ENCODE data around the gene MAML1. TPM values are rescaled to one million over a fixed set of nuclear protein-coding genes. Genes with fewer than 3 reads are reported as not detected.

MAML1 gene
- total RNA-seq, 1 donor from 2014 or later = 27.8 TPM

DNA sequence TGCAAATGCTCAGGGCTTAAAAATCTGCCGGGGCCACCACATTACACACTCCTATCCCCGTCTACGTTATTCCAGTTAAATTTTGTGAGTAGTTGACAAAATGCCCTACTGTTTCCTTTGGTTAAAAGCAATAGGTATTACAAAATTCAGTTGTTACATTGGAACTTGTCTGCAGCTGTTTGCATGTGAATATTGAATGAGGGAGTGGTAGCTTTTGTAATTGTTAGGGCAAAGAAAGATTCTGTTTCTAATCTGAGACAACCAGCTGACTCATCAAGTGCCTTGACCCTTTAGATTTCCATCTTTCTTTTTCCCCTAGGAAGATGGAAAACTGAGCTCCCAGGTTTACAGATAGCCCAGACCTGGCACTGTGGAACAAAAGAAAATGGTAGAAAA lies 30.2 kb downstream of the MAML1 start:
- Histone ChIP-seq H3K36me3 (peaks cover 25% of the 10 kb centered on the region), H3K27ac (no peak overlapping the region), H3K9me3 (no peaks in the 10 kb centered on the region), H3K4me3 (no peak overlapping the region), H3K27me3 (ENCODE audit: low read depth) (no peaks in the 10 kb centered on the region), H3K4me1 (peaks cover 85% of the 10 kb centered on the region)
- TF ChIP-seq, protein P1, sequence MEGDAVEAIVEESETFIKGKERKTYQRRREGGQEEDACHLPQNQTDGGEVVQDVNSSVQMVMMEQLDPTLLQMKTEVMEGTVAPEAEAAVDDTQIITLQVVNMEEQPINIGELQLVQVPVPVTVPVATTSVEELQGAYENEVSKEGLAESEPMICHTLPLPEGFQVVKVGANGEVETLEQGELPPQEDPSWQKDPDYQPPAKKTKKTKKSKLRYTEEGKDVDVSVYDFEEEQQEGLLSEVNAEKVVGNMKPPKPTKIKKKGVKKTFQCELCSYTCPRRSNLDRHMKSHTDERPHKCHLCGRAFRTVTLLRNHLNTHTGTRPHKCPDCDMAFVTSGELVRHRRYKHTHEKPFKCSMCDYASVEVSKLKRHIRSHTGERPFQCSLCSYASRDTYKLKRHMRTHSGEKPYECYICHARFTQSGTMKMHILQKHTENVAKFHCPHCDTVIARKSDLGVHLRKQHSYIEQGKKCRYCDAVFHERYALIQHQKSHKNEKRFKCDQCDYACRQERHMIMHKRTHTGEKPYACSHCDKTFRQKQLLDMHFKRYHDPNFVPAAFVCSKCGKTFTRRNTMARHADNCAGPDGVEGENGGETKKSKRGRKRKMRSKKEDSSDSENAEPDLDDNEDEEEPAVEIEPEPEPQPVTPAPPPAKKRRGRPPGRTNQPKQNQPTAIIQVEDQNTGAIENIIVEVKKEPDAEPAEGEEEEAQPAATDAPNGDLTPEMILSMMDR (IDR thresholded peaks at IDR 0.05) = no peak
- intact Hi-C loops (cut with DNase I) = no loop called here
- DNase-seq = no peak
- ATAC-seq = no peak

DNA sequence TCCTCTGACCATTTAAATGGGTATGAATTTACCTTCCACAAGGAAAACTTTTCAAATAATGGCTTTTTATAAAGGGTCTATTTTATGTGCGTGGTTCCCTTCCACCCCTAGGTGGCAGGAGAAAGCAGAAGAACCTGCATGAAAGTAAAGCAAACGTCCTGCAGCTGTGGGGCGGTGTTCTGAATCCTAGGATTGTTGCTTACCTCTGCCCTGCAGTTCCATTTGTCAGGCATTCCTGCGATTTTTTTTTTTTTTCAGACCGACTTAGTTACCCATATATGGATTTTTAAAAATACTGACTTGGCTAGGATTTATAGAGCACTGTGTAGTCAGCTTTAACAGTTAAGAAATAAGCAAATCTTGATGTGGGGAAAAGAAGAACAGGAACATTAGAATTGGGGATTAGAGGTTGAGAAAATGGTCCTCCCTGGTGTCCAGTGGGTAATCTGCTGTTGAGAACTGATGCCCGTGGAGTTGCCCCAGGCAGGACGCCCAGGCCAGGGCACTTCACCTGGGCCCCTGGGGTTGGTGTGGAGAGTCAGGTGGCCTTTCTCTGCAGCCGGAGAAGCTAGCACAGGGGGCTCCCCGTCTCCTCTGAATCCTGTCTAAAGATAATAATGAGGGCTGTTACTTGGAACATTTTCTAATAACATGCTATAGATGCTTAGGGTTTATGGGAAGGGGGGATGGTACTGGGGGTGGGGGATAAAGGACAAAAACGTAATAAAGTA lies 30.8 kb downstream of the MAML1 start:
- Histone ChIP-seq H3K4me1 (peaks cover 79% of the 10 kb centered on the region), H3K36me3 (peaks cover 31% of the 10 kb centered on the region), H3K9me3 (no peaks in the 10 kb centered on the region), H3K27me3 (ENCODE audit: low read depth) (no peaks in the 10 kb centered on the region), H3K4me3 (no peak overlapping the region), H3K27ac (no peak overlapping the region)
- TF ChIP-seq, protein P1 (IDR thresholded peaks at IDR 0.05) = peak; percentile 87
- intact Hi-C loops (cut with DNase I) = no loop called here
- DNase-seq (peak; percentile 60), ATAC-seq (peak; percentile 76 to 87)

DNA sequence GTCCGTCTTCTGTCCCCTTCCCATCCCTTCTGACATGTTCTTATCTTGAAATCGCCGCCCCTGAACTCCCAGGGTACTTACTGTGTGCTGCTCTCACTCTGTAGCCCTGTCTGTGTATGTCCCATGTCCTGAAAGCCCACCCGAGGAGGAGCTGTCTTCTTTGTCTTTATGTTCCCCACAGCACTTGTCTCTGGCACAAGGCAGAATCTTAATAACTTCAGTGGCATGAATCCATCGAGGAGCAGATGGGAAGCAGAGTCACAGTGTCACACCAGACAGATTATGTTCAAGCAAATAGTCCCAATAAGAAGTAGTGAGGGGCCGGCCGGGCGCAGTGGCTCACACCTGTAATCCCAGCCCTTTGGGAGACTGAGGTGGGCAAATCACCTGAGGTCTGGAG lies 31.4 kb downstream of the MAML1 start:
- Histone ChIP-seq H3K36me3 (peaks cover 37% of the 10 kb centered on the region), H3K4me3 (no peak overlapping the region), H3K9me3 (no peaks in the 10 kb centered on the region), H3K4me1 (peaks cover 77% of the 10 kb centered on the region), H3K27ac (no peak overlapping the region), H3K27me3 (ENCODE audit: low read depth) (no peaks in the 10 kb centered on the region)
- no peak for ATAC-seq
- peak; percentile 13 for DNase-seq
- TF ChIP-seq, protein P1 (IDR thresholded peaks at IDR 0.05) = no peak
- intact Hi-C loops (cut with DNase I) = no loop called here

DNA sequence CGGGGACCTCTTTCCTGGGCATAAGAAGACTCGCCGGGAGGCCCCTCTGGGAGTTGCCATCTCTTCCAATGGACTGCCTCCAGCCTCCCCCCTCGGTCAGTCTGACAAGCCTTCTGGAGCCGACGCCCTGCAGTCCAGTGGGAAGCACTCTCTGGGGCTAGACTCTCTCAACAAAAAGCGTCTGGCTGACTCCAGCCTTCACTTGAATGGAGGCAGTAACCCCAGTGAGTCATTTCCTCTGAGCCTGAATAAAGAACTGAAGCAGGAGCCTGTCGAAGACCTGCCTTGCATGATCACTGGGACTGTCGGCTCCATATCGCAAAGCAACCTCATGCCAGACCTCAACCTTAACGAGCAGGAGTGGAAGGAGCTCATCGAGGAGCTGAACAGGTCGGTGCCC lies 32.8 kb downstream of the MAML1 start:
- TF ChIP-seq, protein P1 (IDR thresholded peaks at IDR 0.05) = no peak
- Histone ChIP-seq H3K4me3 (no peak overlapping the region), H3K36me3 (peaks cover 51% of the 10 kb centered on the region), H3K27me3 (ENCODE audit: low read depth) (no peaks in the 10 kb centered on the region), H3K4me1 (peaks cover 69% of the 10 kb centered on the region), H3K27ac (peak overlapping the region; percentile 42), H3K9me3 (no peaks in the 10 kb centered on the region)
- intact Hi-C loops (cut with DNase I) = no loop called here
- ATAC-seq (peak in 1 of 2 donors; percentile 20), DNase-seq (no peak)

DNA sequence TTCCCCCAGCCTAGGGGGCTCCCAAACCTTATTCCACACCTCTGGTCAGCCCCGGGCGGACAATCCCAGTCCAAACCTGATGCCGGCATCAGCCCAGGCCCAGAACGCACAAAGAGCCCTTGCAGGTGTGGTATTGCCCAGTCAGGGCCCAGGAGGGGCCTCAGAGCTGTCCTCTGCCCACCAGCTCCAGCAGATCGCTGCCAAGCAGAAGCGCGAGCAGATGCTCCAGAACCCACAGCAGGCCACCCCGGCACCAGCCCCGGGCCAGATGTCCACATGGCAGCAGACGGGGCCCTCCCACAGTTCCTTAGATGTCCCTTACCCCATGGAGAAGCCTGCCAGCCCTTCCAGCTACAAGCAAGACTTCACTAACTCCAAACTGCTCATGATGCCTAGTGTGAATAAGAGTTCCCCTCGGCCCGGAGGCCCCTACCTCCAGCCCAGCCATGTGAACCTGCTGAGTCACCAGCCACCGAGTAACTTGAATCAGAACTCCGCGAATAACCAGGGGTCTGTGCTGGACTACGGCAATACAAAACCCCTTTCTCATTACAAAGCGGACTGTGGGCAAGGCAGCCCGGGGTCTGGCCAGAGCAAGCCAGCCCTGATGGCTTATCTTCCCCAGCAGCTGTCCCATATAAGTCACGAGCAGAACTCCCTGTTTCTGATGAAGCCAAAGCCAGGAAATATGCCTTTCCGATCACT lies 33.6 kb downstream of the MAML1 start:
- Histone ChIP-seq H3K4me3 (no peak overlapping the region), H3K9me3 (no peaks in the 10 kb centered on the region), H3K4me1 (peaks cover 65% of the 10 kb centered on the region), H3K36me3 (peaks cover 59% of the 10 kb centered on the region), H3K27me3 (ENCODE audit: low read depth) (no peaks in the 10 kb centered on the region), H3K27ac (peak overlapping the region; percentile 42)
- intact Hi-C loops (cut with DNase I) = no loop called here
- ATAC-seq (no peak), DNase-seq (no peak)
- TF ChIP-seq, protein P1 (IDR thresholded peaks at IDR 0.05) = no peak

All from lower lobe of right lung (tissue), 2 donors.